H9 (cell line): ENCODE measurements around the gene MPC1. TPM values are rescaled to one million over a fixed set of nuclear protein-coding genes. Genes with fewer than 3 reads are reported as not detected.

Source experiments
- DNase-seq: peaks from one replicate; pipeline ENCODE4 v3.0.0-alpha.2; 2017
- H2AFZ ChIP-seq: one replicate; pipeline ENCODE4 v1.6.1; 2013; ENCODE audit warnings: mild to moderate bottlenecking, low read length, control low read depth, moderate library complexity
- H2AK5ac ChIP-seq: 2 replicates; pipeline ENCODE4 v1.6.1; 2013; ENCODE audit warnings: low read length, control low read depth, mixed read lengths; ENCODE audit not compliant: insufficient read length
- H2BK120ac ChIP-seq: one replicate; pipeline ENCODE4 v1.6.1; 2013; ENCODE audit warnings: low read depth, mild to moderate bottlenecking, low read length, control low read depth, inconsistent platforms; ENCODE audit not compliant: poor library complexity, severe bottlenecking
- H2BK12ac ChIP-seq: 2 replicates; pipeline ENCODE4 v1.6.1; 2013; ENCODE audit warnings: low read length, control low read depth, mixed read lengths, low read depth; ENCODE audit not compliant: insufficient read length
- H2BK15ac ChIP-seq: 2 replicates; pipeline ENCODE4 v1.6.1; 2013; ENCODE audit warnings: low read depth, low read length, control low read depth
- H2BK20ac ChIP-seq: one replicate; pipeline ENCODE4 v1.6.1; 2013; ENCODE audit warnings: low read depth, mild to moderate bottlenecking, low read length, control low read depth, inconsistent platforms; ENCODE audit not compliant: poor library complexity, severe bottlenecking
- H2BK5ac ChIP-seq: 2 replicates; pipeline ENCODE4 v1.6.1; 2013; ENCODE audit warnings: low read length, control low read depth, mixed read lengths; ENCODE audit not compliant: insufficient read length
- H3K14ac ChIP-seq: 2 replicates; pipeline ENCODE4 v1.6.1; 2013; ENCODE audit warnings: low read length, control low read depth; ENCODE audit not compliant: insufficient read depth
- H3K18ac ChIP-seq: 2 replicates; pipeline ENCODE4 v1.6.1; 2013; ENCODE audit warnings: low read depth, mild to moderate bottlenecking, mixed read lengths, low read length, control low read depth; ENCODE audit not compliant: insufficient read length
- H3K23ac ChIP-seq: 2 replicates; pipeline ENCODE4 v1.6.1; 2013; ENCODE audit warnings: low read length, control low read depth, mixed read lengths, low read depth; ENCODE audit not compliant: insufficient read length
- H3K23me2 ChIP-seq: 2 replicates; pipeline ENCODE4 v1.6.1; 2013; ENCODE audit warnings: low read depth, mild to moderate bottlenecking, mixed read lengths, low read length, control low read depth; ENCODE audit not compliant: insufficient read length, poor library complexity, severe bottlenecking
- H3K27ac ChIP-seq: 2 replicates; pipeline ENCODE4 v1.5.1; 2013; ENCODE audit warnings: low read length, control low read depth, mixed read lengths, low read depth; ENCODE audit not compliant: insufficient read length
- H3K27me3 ChIP-seq: 2 replicates; pipeline ENCODE4 v1.6.1; 2013; ENCODE audit warnings: low read length, control low read depth, inconsistent platforms; ENCODE audit not compliant: insufficient read depth
- H3K4ac ChIP-seq: 2 replicates; pipeline ENCODE4 v1.6.1; 2013; ENCODE audit warnings: low read depth, mild to moderate bottlenecking, control low read depth, inconsistent platforms, low read length, moderate library complexity
- H3K4me1 ChIP-seq: 2 replicates; pipeline ENCODE4 v1.6.1; 2013; ENCODE audit warnings: low read length, control low read depth, inconsistent platforms; ENCODE audit not compliant: insufficient read depth
- H3K4me2 ChIP-seq: 2 replicates; pipeline ENCODE4 v1.6.1; 2013; ENCODE audit warnings: low read length, control low read depth, mixed read lengths; ENCODE audit not compliant: insufficient read length, insufficient read depth
- H3K56ac ChIP-seq: 2 replicates; pipeline ENCODE4 v1.6.1; 2013; ENCODE audit warnings: low read depth, mild to moderate bottlenecking, mixed read lengths, low read length, control low read depth; ENCODE audit not compliant: insufficient read length
- H3K79me1 ChIP-seq: 2 replicates; pipeline ENCODE4 v1.6.1; 2013; ENCODE audit warnings: low read depth, mild to moderate bottlenecking, moderate library complexity, low read length, control low read depth, inconsistent platforms; ENCODE audit not compliant: insufficient read depth, poor library complexity, severe bottlenecking
- H3K79me2 ChIP-seq: 2 replicates; pipeline ENCODE4 v1.6.1; 2013; ENCODE audit warnings: low read length, control low read depth, inconsistent platforms; ENCODE audit not compliant: insufficient read depth
- H3K9ac ChIP-seq: 2 replicates; pipeline ENCODE4 v1.6.1; 2013; ENCODE audit warnings: low read length, control low read depth, mixed read lengths; ENCODE audit not compliant: insufficient read length; ENCODE audit errors: extremely low read depth
- H3K9me3 ChIP-seq: one replicate; pipeline ENCODE4 v1.6.1; 2013; ENCODE audit warnings: low read depth, low read length, inconsistent platforms; ENCODE audit not compliant: control insufficient read depth
- H3T11ph ChIP-seq: one replicate; pipeline ENCODE4 v1.6.1; 2013; ENCODE audit warnings: mild to moderate bottlenecking, low read length, control low read depth, inconsistent platforms
- H4K20me1 ChIP-seq: one replicate; pipeline ENCODE4 v1.6.1; 2013; ENCODE audit not compliant: control insufficient read depth, insufficient read length, insufficient read depth
- H4K5ac ChIP-seq: 2 replicates; pipeline ENCODE4 v1.6.1; 2013; ENCODE audit warnings: low read depth, mild to moderate bottlenecking, mixed read lengths, low read length, control low read depth; ENCODE audit not compliant: insufficient read length
- H4K8ac ChIP-seq: replicated peaks from 2 replicates; pipeline ENCODE4 v1.6.1; 2013; ENCODE audit warnings: low read length, control low read depth, mixed read lengths, low read depth; ENCODE audit not compliant: insufficient read length
- H4K91ac ChIP-seq: 2 replicates; pipeline ENCODE4 v1.6.1; 2013; ENCODE audit warnings: low read depth, mild to moderate bottlenecking, moderate library complexity, mixed read lengths, low read length, control low read depth; ENCODE audit not compliant: insufficient read length
- H3K27ac Mint-ChIP-seq, 3 experiments: 2 replicates in 2 of 3; 3 replicates in 1 of 3; pipeline ENCODE4 v1.8.0; 2020 to 2021; ENCODE audit warnings: mixed read lengths in 3 of 3, mild to moderate bottlenecking in 1 of 3, moderate library complexity in 1 of 3
- H3K27me3 Mint-ChIP-seq: 2 replicates; pipeline ENCODE4 v1.8.0; 2021; ENCODE audit warnings: low read depth, mild to moderate bottlenecking, moderate library complexity, mixed read lengths
- H3K36me3 Mint-ChIP-seq, 3 experiments: 2 replicates in 2 of 3; 3 replicates in 1 of 3; pipeline ENCODE4 v1.8.0; 2020 to 2021; ENCODE audit warnings: low read depth in 3 of 3, mixed read lengths in 3 of 3; ENCODE audit not compliant: insufficient read depth in 1 of 3
- H3K4me1 Mint-ChIP-seq, 2 experiments: 2 replicates each; pipeline ENCODE4 v1.8.0; 2020; ENCODE audit warnings: mixed read lengths in 2 of 2
- H3K4me3 Mint-ChIP-seq, 2 experiments: 2 replicates in 1 of 2; 3 replicates in 1 of 2; pipeline ENCODE4 v1.8.0; 2020 to 2021; ENCODE audit warnings: mild to moderate bottlenecking in 2 of 2, mixed read lengths in 2 of 2, moderate library complexity in 1 of 2
- H3K9me3 Mint-ChIP-seq, 2 experiments: 2 replicates in 1 of 2; 3 replicates in 1 of 2; pipeline ENCODE4 v1.8.0; 2020; ENCODE audit warnings: mild to moderate bottlenecking in 2 of 2, mixed read lengths in 2 of 2, moderate library complexity in 1 of 2
- CTCF ChIP-seq: fragments of 200-600 bp; sonication (generic); conservative IDR thresholded peaks from 3 replicates; pipeline ENCODE4 v1.8.0; 2021; ENCODE audit warnings: antibody characterized with exemption, mild to moderate bottlenecking
- WGBS: extraction: QIAGEN DNeasy Blood & Tissue Kit; methylation state at CpG from one replicate; pipeline ENCODE4 v1.1.7; 2013; ENCODE audit warnings: missing lambda C conversion rate, low lambda C conversion rate, mixed read lengths; ENCODE audit not compliant: insufficient read length; ENCODE audit errors: extremely low coverage; 5-methylcytosine and 5-hydroxymethylcytosine counted together
- total RNA-seq: library from RNA; stranded (reverse); gene quantifications from 2 replicates; pipeline ENCODE4 v1.2.1, GENCODE V29; 2021

The MPC1 gene
- total RNA-seq, 1 experiment from 2014 or later, result 10.0 TPM

DNA sequence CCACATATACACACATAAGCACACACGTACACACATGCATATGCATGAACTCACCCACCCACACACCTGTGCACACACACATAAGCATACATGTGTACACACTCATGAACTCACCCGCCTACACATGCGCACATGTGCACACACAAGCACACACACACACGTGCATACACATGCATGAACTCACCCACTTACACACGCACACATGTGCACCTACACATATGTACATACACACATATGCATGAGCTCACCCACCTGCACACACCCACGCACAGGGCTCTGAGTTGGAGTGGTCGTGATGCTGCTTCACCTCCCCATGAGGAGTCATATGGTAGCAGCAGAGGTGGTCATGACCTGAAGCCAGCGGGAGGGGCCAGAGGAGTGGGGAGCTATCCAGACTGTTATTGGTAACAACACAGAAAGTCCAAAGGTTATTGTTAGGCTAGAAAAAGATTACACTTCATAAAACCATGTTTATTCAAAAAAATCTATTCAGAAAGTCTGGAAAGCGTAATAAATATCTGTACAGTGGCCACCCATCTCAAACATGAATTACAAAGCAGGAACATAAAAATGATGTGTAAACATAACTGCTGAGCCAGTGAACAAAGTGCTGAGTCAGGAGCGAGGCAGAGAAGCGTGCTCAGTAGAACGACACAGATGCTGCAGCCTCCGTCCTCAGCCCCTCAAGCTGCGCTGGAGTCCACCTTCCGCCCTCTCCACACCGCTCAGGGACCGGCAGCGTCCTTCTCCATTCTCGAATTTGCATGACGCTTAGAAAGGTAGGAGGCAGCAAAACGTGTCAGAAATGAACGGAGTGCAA is 26.4 kb upstream of the MPC1 start:
- Mint-ChIP-seq H3K9me3 (no peaks in the 10 kb centered on the region), H3K36me3 (peaks cover 0 to 4% (median 0%) of the 10 kb centered on the region in 3 experiments; a peak in 2 of 7 replicates), H3K4me3 (no peak overlapping the region), H3K4me1 (peaks cover 8 to 16% of the 10 kb centered on the region in 2 experiments), H3K27me3 (peaks cover 2% of the 10 kb centered on the region; the same call in 1 of the 2 replicates), H3K27ac (no peak overlapping the region; a peak in 1 of 7 replicates)
- Histone ChIP-seq H2BK120ac (no peak overlapping the region), H3K4me1 (0 out of 2 replicates have a peak, but pooled peaks cover 5% of the 10 kb centered on the region), H3K56ac (no peak overlapping the region), H3K27me3 (no peaks in the 10 kb centered on the region), H3T11ph (no peak overlapping the region), H4K91ac (no peak overlapping the region), H3K79me1 (no peaks in the 10 kb centered on the region), H3K9me3 (no peaks in the 10 kb centered on the region), H3K4me2 (no peak overlapping the region), H2BK15ac (no peak overlapping the region), H4K8ac (no peak overlapping the region), H3K27ac (no peak overlapping the region), H3K9ac (no peak overlapping the region), H2AK5ac (no peak overlapping the region), H3K14ac (no peak overlapping the region), H3K23me2 (no peaks in the 10 kb centered on the region), H4K5ac (no peak overlapping the region), H2BK5ac (no peak overlapping the region), H3K18ac (no peak overlapping the region), H3K23ac (no peak overlapping the region), H3K4ac (no peak overlapping the region), H4K20me1 (no peaks in the 10 kb centered on the region), H3K79me2 (no peaks in the 10 kb centered on the region), H2BK20ac (no peak overlapping the region), H2AFZ (no peak overlapping the region), H2BK12ac (no peak overlapping the region)
- no peak for TF ChIP-seq CTCF
- WGBS, result no CpG with 5 or more reads among the region's 22 CpGs
- DNase-seq, result no peak
